GOT3 (cell line): ENCODE measurements around the gene CABCOCO1.

ENCODE experiments used
- DNase-seq: peaks from one replicate; lab custom pipeline; 2025; ENCODE audit warnings: mixed read lengths; lab: John Stamatoyannopoulos, UW

The CABCOCO1 gene

DNA sequence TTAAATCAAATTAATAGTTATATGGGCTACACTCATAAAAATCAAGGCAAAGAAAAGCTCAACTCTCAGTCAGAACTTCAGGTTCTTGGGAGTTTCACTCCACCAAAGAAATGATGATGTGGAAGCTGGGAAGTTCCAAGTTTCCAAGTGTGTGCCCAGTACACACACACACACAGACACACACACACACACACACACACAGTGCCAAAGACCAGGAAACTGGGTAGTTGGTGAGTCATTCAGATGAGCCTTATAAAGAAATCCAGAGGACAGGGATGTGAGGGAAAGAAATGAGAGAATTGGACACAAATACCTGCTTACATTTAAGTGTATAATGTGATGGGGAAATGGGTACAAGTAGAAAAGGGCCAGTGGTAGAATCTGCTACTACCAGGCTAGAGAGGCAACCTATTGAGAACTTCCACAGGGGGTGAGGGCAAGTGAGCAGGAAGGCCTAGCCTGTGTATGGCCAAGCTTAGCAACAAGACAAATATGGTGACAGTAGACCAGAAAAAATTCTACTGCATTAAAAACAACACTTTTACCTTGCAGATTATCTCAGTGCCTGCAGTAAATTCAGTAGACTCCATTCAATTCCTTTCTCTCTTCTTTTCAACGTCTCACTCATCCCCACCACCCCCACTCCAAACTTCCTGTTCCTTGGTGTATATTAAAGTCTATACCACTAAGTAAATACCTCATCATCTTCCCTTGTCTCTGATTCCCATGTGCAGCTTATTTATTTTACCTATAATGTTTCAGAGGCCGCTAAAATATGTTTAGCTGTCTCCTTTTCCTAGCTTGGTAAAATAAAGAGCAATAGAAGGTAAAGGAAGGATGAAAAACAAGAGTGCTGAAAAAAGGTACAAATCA lies 95.0 kb downstream of the CABCOCO1 start:
- no peak for DNase-seq

DNA sequence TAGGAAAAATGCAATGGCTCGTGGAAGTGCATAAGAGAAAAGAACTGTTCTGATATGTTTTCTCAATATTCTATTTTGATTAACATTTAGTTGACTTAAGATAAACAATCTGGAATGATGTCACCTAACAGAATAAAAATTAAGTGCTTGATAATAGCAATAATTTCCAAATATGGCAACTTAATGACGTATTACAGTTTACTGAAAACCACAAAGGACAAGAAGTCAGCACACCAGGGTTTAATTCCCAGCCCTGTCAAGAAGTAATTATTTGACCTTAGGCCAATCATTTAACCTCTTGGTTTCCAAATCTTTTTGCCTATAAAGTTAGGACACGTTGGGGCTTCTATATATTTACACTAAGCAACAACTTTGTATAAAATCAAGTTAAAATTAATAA lies 95.7 kb downstream of the CABCOCO1 start:
- DNase-seq = no peak

DNA sequence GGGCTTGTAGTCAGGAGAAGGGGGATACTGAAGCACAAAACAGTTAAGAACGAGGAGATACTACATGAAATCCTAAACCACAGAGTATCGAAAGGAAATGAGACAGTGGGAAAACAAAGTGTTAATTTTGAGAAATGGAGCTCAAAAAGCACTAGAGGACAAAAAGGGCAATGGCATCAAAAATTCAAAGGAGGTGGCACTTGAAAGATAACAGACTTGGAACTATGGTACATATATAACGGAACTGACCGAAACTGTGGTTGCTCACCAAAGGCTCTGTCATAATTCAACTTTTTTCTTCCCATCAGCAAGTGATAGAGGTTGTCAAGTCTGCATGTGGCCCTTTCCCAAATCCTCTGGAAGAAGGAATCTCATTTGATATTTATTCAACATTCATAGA lies 97.0 kb downstream of the CABCOCO1 start:
- DNase-seq = no peak

DNA sequence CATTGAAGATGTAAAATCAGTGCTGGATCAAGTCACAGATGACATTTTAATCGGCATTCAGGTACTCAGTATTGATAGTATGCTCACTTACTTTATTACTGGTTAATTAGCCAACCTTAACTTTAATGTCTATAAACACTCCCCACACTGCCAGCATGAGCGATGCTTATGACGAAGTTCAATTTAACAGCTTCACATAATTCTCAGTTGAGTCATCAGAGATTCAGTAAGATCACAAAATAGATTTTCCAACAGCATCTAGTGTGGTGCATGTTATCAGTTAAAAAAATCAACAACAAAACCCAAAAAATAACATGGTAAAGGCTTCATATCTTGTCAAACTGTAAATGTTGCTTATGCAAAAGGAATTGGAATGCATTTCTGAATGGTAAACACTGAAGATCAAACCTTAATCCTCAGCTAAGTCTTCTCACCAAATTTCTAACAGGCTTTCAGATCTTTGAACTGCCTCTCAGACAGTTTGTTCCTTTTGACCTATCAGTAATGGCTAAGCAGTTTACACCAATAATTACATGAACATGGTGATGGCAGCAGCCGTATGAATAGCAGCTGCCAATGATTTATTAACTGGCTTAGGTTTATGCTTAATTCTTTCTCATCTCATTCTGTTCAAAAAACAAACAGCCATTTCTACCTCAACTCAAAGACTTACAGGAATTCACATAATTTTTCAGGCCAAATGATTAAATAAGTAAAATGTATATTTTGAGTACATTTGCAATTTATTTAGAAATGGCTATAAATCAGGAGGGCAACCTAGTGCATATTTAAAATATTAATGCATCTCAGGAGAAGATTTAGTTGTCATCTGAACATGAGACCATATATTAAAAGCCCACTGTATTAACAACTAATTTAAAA lies 98.5 kb downstream of the CABCOCO1 start:
- no peak for DNase-seq

DNA sequence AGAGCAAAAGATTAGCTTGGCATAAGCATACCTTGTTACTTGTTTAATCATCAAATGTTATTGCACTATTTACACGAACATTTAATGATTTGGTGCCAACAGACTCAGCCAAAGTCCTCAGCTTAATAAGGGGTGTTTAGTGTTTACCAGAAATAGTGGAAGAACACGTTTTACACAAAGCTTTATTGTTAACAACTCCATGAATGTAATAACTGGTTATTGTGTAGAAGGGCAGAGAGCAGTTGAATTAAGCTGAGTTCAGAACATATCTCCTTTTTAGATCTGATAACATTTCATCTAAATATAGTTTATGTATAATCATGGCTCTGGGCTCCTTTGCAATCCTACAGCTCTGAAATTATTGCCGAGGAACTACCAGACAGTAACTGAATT lies 99.1 kb downstream of the CABCOCO1 start:
- DNase-seq = no peak

DNA sequence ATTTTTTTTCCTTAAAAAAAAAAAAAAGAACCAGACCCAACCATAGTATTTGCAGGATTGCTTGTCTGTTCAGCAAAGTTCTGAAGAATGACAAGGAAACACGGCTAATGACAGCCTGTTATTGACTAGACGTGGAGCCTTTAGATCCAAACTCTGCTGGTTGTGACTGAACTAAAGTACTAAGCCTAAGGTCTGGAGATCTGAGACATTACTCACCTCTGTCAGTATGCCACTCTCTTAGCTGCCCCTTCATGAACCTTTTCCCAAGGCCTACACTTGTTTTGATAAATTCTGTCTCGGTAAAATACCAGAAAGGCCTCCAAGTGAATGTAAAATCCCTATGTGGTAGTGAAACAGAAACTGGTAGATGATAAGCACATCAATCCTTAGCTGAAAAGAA lies 101.0 kb downstream of the CABCOCO1 start:
- no peak for DNase-seq

DNA sequence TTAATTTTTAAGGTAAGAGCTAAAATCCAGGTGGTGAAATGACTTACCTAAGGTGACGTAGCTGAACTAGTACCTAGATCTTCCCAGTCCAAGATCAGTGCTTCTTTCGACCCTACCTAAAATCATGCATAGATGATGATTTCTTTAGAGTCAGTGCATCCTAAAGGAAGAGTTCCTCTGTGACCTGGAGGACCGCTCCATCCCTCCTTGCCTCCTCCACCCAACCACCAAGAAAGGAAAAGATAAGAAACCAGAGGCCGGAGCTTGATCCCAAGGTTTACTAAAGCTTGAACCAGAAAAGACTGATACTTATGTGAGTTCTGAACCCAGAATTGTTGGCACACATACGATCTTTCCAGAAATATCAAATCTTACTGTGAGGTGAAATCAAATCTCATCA lies 101.8 kb downstream of the CABCOCO1 start:
- no peak for DNase-seq

DNA sequence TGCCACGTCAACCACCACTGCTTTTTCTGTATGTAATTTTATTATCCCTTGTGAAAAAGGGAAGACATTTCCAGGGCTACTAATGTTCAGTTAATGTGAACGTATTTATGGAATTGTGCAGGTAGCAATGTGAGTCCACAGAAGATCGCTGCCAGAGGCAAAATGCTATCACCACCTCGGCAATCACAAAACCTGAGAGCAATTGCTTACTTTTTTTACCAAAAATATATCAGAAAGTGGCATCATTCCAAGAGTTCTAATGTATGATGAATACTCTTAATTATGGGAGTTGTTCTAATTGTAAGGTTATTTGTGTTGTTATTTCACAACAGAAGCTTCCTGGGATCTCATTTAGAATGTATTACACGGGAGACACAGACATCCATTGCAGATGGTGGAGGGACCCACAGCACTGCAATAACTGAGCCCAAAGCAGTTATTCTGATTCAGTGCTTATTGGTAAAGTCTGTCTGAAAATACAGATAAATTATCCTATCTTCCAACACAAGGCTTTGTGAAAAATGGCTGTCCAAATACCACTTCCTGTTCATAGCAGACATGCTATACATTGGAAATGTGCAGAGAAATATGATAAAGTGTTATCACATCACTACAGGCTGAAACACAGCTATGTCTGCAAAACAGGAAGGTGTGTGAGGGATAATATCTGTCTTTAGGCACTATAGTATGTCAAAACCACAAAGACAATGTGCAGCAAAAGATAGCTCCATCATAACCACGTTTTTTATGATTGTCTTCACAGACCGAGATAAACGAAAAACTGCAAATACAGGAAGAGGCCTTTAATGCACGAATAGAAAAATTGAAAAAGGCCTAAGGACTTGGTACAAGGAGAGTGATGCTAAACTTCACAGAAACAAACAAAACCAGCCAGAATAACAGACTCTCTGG lies 102.7 kb downstream of the CABCOCO1 start:
- no peak for DNase-seq

DNA sequence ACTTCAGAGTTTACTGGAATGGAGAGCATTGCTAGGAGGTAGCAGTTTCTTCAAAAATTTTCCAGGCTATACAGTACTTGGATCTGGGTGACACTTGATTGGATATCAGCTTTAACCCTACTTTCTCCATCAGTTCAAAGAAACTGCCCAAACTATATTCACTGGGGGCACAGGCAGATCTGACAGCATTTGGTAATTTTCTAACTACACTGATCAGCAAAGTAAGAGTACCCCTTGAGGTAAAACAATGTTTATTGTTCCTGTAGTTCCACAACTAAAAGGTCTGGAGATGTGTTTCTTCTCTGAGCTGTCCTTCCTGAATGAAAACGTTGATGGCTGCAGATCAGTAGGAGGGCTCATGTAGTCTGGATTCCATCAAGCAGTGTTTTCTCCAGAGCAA lies 104.2 kb downstream of the CABCOCO1 start:
- DNase-seq = no peak

DNA sequence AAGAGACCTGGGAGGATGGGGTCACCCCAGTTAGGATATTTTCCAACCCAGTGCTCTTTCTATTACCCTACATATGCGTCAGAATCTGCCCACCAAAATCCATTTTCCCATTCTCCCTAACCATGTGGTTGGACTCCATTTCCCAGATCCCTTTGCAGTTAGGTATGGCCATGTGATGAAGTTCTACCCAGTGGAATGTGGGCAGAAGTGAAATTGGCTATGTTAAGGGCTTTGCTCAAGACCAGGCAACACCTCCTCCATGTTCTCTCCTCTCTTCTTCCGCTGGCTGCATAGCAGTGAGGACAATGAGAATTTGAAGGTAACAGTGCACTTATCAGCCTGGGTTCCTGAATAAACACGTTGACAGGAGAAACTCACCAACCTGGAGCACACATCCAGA lies 111.3 kb downstream of the CABCOCO1 start:
- DNase-seq = no peak

DNA sequence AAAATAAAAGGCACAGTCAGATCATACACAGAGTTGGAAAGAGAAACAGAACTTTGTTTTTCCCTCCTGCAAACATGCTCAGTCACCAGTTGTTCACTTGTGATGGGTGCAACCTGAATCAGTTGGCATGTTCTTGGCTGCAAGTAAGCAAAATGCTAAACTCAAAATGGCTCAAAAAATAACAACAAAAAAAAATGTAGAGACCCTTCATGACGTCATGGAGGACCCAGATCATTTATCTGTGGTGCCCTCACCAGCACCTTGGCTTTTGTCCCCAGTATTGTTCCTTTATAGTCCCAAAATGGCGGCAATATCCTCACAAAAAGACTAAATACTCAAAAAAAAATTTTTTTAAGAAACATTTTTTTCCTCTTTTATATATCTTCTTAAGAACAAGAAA lies 112.4 kb downstream of the CABCOCO1 start:
- no peak for DNase-seq

DNA sequence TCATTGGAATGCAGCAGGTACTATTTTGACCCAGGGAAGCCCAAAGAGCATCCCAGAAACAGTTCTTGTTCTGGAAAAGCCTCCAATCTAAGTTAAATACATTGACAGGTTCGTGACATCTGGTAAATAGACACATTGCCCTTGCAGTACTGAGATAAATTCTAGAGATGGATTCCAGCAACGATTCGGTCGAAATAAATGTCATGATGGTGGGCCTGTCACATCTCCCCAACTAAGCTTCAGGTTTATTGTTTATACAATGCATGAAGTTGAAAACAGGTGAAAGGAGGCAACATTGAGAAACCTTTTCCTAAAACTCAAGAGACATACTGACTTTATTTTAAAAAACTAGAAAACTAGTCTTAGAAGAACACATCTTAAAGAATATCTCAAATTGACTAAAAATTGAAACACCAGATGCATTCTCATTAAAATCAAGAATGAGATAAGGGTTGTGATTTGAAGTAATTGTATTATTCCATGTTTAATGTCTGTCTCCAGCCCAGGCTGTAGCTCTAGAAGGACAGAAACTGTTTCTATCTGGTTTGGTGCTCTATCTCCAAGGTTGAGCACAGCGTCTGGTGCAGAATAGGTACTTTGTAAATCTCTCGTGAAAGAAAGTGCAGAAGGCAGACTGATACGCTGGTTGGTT lies 114.0 kb downstream of the CABCOCO1 start:
- DNase-seq = no peak

DNA sequence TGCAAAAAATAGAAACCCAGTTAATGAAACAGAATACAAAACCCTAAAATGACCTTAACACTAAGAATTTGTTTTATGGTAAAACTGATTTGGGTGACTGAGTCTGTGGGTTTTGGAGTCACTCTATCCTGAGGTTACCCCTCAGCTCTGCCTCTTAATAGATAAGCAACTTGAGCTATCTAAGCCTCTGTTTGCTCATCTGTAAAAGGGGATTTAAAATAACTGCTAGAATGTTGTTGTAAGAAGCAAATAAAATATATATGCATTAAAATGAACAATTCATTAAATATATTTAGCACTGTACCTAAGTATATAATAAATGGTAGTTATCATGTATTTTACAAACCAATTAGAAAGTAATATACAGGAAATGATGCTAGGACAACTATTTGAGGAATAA lies 115.4 kb downstream of the CABCOCO1 start:
- DNase-seq = no peak

DNA sequence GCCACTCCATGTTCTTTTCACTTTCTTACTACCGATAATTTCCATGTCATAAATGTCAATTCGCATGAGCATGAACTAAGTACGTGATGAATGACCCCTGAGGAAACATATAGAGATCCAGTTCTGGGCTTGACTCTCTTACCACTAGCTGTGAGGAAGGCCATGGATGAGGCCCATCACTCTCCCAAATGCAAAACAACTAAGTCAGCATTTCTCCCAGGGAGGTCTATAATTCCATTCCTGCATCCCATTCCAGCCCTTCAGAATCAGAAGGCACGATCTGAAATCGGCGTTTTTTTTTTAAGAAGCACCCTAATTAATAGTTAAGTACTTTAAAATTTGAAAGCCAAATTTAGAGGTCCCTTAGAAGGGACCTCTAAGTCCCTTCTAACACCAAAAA lies 116.5 kb downstream of the CABCOCO1 start:
- no peak for DNase-seq

DNA sequence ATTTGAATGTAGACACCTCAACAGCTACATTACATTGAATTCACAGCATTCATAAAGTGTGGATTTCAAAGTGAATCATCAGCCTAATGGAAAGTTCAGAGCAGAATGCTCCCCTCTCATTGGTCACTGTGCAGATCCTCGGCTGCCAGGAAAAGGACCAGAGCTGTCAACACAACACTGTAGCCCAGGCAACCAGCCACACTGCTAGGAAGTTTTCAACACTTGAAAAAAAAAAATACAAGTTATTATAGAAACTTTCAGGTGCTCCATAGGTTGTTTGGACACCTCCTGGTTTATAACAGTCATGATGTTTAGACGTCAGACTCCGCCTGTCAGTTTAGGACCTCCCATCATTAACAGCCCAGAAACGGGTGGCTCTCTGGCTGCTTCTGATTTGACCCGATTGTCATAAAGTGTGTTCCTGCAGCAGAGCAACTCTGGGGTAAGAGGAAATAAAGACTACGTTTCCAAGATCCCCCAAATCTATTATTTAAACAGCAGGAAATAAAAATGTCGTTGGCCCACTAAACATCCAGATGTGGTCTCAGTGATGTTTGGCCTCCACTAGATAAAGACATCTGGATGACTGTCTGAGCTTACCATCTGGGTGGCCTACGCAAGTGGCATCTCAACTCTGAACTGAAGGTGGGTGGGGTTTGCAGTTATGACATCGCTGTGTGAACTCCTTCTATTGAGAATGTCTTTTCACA lies 117.4 kb downstream of the CABCOCO1 start:
- DNase-seq = no peak

DNA sequence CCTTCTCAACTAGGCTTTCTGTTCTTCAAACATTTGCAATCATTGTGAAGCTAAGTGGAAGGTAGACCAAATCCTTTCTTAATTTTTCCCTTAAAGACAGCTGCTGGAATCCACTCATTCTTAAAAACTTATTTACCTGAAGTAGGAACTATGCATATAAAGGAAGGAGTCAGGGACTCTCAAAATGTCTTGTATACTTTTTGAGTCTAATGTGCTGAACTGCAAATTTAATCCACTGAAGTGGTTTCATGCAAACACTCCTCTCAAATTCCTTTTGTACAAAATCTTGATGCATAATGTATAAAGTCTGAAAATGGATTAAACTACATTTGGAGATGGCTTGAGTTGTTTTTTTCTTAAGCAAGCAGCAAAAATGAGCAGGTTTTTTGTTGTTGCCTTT lies 118.0 kb downstream of the CABCOCO1 start:
- no peak for DNase-seq

DNA sequence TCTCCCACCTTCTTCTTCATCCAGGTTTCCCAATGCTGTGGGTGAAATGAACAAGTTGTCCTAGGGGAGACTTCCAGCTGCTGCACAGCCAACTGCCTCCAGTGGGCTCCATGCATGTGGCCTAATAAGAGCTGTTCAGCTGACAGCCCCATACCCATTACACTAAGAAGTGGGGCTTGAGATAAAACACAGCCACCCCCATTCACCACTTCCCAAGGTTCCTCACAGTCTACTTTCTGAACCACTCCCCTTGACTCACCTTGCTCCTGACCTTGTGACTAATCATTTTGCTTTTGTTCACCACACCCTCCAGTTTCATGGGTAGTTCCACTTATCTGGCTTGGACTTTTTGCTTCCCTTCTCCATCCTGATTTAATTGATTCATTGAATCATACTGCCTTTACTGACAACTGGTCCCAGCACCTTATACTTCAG lies 119.3 kb downstream of the CABCOCO1 start:
- DNase-seq = no peak

DNA sequence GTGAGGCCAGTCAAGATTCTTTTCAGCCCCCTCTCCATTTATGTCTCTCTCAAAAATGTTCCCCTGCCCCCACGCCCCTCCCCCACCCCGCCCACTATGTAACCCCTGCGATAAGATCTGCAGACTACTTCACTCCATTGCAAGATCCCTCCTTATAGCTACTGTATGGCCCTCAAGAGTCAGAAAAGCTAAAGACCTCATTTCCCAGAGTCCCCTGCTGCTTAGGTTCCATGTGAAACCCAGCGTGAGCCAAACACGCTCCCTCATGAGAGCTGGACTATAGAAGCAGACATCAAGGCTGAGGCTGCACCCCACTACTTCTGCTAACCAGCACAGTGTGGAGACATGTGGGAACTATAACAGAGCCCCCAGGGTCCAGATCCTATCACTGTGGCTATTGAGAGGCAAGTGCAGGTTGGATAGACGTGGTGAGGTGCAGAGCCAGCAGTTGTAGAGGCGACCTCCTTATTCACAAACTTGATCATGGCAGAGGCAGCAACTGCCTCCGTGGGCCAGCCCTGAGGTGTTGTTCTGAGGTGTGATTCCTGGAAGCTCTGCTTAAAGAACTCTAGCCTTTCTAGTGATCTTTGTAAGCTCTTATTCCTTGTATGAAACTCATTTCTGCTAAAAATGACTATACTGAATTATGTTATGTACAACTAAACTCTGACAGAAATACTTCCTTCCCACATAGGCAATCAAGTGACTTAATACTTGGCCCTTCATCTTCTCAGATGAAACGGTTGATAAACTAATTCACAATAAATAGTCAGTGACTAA lies 121.8 kb downstream of the CABCOCO1 start:
- DNase-seq = no peak

DNA sequence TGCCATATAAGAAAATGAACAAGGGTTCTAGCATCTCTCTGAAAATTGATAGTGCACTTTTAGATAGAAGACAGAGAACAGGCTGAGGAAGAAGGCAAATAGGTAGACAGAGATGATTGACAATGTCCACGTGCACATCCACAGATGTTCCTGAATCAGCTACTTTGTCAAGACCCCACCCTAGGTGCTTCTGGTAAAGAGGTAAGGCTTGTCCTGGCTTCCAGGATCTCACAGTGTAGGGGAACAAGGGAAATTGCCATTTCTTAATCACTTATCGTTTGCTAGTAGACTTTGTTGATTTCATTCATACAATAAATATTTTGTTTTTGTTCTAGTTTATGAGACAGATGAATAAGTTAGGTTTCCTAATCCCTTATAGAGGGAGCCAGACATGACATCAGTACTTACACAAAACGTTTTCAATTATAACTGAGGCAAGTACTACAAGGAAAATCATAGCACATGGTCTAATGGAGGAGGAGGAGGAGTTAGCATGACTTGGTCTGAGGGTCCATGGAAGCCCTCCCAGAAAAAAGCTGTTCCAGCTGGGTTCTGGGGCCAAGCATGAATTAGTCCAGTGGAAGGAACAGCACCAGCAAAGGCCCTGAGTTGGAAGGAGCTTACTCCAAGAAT lies 122.9 kb downstream of the CABCOCO1 start:
- no peak for DNase-seq

DNA sequence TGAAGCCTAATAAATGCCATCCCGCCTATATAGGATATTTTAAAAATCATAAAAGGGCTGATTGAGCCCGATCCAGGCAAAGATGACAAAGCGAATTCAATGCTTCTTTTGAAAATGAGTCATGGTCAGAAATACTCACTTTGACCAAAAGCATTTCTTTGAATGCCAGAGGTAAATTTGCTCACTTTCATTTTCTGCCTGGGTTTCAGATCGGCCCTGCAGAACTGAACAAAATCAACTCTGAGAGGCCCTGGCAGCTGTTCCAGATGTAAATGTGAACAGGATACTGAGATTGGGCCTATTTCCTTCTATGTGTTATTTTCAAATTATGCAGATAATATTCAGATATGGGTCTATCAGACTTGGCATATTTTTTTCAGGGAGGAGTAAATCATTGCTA lies 124.0 kb downstream of the CABCOCO1 start:
- DNase-seq = no peak
